Epithelial cell of esophagus (primary cell): ENCODE measurements around the gene GADD45G.

Source experiments
- DNase-seq: peaks from one replicate; pipeline ENCODE4 v3.0.0; 2010; ENCODE audit warnings: low read depth
- H3K4me3 ChIP-seq: 2 replicates; pipeline ENCODE4 v1.5.1; 2011; ENCODE audit warnings: mild to moderate bottlenecking, low read length, control low read depth
- TF ChIP-seq, protein P1 (sequence below): IDR thresholded peaks from 2 replicates; pipeline ENCODE4 v1.5.1; 2011; ENCODE audit warnings: low read depth, mild to moderate bottlenecking, low read length, control low read depth, inconsistent platforms; ENCODE audit not compliant: insufficient read depth; ENCODE audit errors: missing control alignments

GADD45G gene

DNA sequence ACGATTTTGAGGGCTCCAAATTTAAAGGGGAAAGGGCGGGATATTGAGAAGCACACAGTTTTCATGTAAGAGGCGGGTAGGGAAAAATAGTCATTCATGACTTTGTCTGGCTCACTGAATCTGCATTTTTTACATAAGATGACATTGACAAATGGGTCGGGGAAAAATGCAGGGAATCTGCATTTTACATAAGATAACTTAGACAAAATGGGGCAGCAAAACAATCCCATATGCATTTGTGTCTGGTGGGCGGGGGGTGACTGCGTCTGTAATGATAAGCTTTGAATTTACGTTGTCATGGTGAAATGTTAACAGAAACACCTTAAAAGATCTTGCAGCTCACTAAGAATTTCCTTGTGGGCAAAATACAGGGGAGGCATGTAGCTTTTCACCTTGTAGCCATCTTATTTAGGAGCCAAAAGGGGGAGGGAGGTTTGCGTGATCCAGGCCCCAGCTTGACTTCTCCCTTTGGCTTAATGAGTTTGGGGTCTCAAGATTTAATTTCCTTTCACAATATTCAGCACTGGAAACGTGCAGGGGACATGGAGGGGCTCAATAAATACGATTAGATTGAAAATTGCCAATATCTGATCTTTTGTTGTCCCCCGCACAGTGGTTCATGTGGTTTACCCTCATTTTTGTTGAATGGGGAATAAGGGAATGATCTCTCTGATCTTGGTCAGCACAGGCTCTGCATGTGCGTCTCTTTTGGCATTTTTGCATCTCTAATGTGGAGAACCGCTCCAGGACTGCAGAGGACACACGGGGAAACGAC lies 41.1 kb upstream of the GADD45G start:
- no peak for DNase-seq
- no peak overlapping the region for H3K4me3 ChIP-seq
- TF ChIP-seq, protein P1, sequence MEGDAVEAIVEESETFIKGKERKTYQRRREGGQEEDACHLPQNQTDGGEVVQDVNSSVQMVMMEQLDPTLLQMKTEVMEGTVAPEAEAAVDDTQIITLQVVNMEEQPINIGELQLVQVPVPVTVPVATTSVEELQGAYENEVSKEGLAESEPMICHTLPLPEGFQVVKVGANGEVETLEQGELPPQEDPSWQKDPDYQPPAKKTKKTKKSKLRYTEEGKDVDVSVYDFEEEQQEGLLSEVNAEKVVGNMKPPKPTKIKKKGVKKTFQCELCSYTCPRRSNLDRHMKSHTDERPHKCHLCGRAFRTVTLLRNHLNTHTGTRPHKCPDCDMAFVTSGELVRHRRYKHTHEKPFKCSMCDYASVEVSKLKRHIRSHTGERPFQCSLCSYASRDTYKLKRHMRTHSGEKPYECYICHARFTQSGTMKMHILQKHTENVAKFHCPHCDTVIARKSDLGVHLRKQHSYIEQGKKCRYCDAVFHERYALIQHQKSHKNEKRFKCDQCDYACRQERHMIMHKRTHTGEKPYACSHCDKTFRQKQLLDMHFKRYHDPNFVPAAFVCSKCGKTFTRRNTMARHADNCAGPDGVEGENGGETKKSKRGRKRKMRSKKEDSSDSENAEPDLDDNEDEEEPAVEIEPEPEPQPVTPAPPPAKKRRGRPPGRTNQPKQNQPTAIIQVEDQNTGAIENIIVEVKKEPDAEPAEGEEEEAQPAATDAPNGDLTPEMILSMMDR: no peak

DNA sequence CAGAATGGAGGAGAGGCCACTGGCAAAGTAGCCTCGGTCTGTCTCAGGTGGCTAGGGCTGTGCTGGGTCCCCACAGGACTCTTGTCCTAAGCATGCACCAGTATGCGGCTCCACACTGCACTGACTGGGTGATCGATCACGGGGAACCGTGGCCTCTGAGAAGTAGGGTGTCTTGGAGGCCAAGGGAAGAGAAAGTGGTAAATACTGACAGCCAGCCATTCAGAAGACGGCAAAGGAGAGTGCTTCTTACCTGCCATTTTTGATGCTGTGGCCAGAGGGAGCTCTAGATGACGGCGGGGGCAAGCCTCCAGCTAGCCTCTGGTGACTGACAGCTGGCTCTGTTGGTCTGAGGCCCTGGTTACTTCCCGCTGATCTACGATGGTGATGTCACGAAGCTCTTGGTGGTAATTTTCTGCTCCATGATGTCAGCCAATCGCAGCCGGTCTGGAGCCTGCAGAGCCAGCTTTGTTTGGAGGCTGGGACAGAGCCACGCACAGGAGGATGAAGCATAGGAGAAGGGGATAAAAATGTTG lies 40.4 kb upstream of the GADD45G start:
- no peak overlapping the region for H3K4me3 ChIP-seq
- no peak for DNase-seq
- TF ChIP-seq, protein P1: no peak

DNA sequence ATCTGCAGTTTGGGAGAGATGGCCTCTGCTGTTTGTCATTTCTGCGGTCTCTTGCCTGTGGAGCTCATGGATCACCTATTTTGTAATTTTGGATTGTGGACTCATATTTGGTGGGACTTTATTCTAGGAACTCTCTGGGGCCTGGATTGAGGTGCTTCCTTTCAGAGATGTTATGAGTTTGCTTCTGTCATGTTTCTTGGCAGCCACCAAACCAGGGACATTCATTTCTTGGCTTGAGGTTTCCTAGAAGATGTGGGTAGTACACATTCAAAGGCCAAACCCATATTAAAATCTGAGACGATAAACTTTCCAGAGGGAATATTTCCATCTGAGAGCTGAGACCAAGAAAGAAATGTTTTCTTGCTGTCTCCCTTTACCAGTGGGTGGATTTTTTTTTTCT lies 37.2 kb upstream of the GADD45G start:
- TF ChIP-seq, protein P1: no peak
- no peak for DNase-seq
- H3K4me3 ChIP-seq: no peak overlapping the region

DNA sequence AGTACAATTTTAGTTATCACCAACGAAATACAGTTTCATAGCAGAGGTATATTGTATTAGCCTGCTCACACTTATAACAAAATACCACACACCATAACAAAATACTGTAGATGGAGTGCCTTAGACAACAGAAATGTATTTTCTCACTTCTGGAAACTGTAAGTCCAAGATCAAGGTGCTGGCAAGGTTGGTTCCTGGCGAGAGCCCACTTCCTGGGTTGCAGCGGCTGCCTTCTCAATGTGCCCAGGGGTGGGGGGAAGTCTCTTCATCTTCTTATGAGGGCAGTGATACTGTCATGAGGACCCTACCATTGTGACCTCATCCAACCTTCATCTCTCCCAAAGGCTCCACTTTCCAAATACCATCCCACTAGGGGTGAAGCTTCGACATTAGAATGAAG lies 30.5 kb upstream of the GADD45G start:
- no peak for DNase-seq
- H3K4me3 ChIP-seq: no peak overlapping the region
- TF ChIP-seq, protein P1: no peak

DNA sequence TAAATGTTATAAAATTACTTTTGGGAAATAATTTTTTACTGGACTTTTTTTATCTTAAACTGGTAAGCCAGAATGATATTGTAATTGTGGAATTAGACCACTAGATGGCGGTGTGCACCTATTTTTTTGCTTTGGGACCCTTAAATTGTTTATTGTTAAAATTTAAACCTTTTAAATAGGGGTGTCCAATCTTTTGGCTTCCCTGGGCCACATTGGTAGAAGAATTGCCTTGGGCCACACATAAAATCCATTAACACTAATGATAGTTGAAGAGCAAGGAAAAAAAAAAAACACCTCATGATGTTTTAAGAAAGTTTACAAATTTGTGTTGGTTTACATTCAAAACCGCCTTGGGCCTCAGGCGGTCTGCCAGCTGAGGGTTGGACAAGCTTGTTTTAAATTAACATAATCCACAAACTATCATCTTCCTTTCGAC lies 28.4 kb upstream of the GADD45G start:
- H3K4me3 ChIP-seq: no peak overlapping the region
- peak; percentile 36 for DNase-seq
- TF ChIP-seq, protein P1: peak; percentile 60

DNA sequence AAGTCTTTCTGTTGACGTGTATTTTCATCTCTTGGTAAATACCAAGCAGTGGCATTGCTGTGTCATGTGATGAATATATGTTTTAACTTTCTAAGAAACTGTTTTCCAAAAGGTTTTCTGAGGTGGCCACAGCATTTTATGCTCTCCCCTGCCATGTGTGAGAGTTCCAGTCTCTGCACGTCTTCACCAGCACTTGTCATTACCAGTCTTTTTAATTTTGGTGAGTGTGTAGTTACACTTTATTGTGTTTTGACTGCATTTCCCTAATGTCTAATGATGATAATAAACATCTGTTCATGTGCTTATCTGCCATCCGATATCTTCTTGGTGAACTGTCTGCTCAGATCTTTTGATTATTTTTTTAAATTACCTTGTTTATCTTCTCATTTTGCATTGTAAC lies 27.4 kb upstream of the GADD45G start:
- no peak for DNase-seq
- H3K4me3 ChIP-seq: no peak overlapping the region
- TF ChIP-seq, protein P1: no peak
